Endodermal cell (in vitro differentiated cells): ENCODE data around the gene PSAP. TPM values are rescaled to one million over a fixed set of nuclear protein-coding genes. Genes with fewer than 3 reads are reported as not detected.
"Not testable (repeated sequence)": the region's sequence is repeated elsewhere in the genome, so short reads cannot be mapped to it uniquely, and the experiment has no call there.

Experiments used
- DNase-seq: peaks from one replicate; pipeline ENCODE4 v3.0.0-alpha.2; 2017
- H3K27ac ChIP-seq: 2 replicates; pipeline ENCODE4 v1.5.1; 2013; ENCODE audit warnings: mild to moderate bottlenecking, low read depth, low read length, moderate library complexity
- H3K27me3 ChIP-seq: 2 replicates; pipeline ENCODE4 v1.6.1; 2013; ENCODE audit warnings: mild to moderate bottlenecking, low read length, moderate library complexity; ENCODE audit not compliant: insufficient read depth, control insufficient read depth, poor library complexity, severe bottlenecking
- H3K36me3 ChIP-seq: 2 replicates; pipeline ENCODE4 v1.7.0; 2013; ENCODE audit warnings: mild to moderate bottlenecking, low read length, moderate library complexity; ENCODE audit not compliant: control insufficient read depth, insufficient read depth
- H3K4me1 ChIP-seq: one replicate; pipeline ENCODE4 v1.7.0; 2013; ENCODE audit warnings: low read length; ENCODE audit not compliant: control insufficient read depth, insufficient read depth
- H3K4me3 ChIP-seq: 2 replicates; pipeline ENCODE4 v1.5.1; 2013; ENCODE audit warnings: mild to moderate bottlenecking, low read length, moderate library complexity
- H3K9ac ChIP-seq: 2 replicates; pipeline ENCODE4 v1.6.1; 2013; ENCODE audit warnings: mild to moderate bottlenecking, low read length, moderate library complexity; ENCODE audit not compliant: poor library complexity, severe bottlenecking; ENCODE audit errors: extremely low read depth
- H3K9me3 ChIP-seq: 2 replicates; pipeline ENCODE4 v1.6.1; 2013; ENCODE audit warnings: mild to moderate bottlenecking, low read length, moderate library complexity; ENCODE audit not compliant: control insufficient read depth
- H3K27ac Mint-ChIP-seq: 2 replicates; pipeline ENCODE4 v1.8.0; 2020; ENCODE audit warnings: mixed read lengths
- H3K27me3 Mint-ChIP-seq: 2 replicates; pipeline ENCODE4 v1.8.0; 2021; ENCODE audit warnings: mild to moderate bottlenecking, mixed read lengths; ENCODE audit not compliant: insufficient read depth
- H3K36me3 Mint-ChIP-seq: 2 replicates; pipeline ENCODE4 v1.8.0; 2020; ENCODE audit warnings: low read depth, mixed read lengths
- H3K4me1 Mint-ChIP-seq: 2 replicates; pipeline ENCODE4 v1.8.0; 2020; ENCODE audit warnings: mixed read lengths
- H3K4me3 Mint-ChIP-seq: 2 replicates; pipeline ENCODE4 v1.8.0; 2020; ENCODE audit warnings: mild to moderate bottlenecking, moderate library complexity, mixed read lengths
- H3K9me3 Mint-ChIP-seq: 2 replicates; pipeline ENCODE4 v1.8.0; 2020; ENCODE audit warnings: mild to moderate bottlenecking, mixed read lengths
- WGBS, 2 experiments: methylation state at CpG; one replicate each; pipeline versions ENCODE4 v1.1.5 to v1.1.7; 2013; ENCODE audit warnings: missing lambda C conversion rate in 2 of 2, mixed read lengths in 1 of 2; ENCODE audit not compliant: insufficient coverage in 1 of 2, insufficient read length in 1 of 2; 5-methylcytosine and 5-hydroxymethylcytosine counted together
- total RNA-seq, 2 donors: library from RNA; stranded (reverse); fragmentation: NEBNext Ultra II Directional in 1 of 2; extraction: Animal tissue kit (Norgen Biotek cat#: 25700) in 1 of 2; gene quantifications; 2 replicates in 1 of 2; 3 replicates in 1 of 2; pipeline ENCODE4 v1.2.1, GENCODE V29; 2021
- TF ChIP-seq, protein P1 (sequence below): fragments of 200-600 bp; sonication (generic); conservative IDR thresholded peaks from 2 replicates; pipeline ENCODE4 v1.5.0; 2021; ENCODE audit warnings: antibody characterized with exemption, mild to moderate bottlenecking

PSAP gene
- total RNA-seq, 2 donors from 2014 or later, result 456 to 549 TPM

DNA sequence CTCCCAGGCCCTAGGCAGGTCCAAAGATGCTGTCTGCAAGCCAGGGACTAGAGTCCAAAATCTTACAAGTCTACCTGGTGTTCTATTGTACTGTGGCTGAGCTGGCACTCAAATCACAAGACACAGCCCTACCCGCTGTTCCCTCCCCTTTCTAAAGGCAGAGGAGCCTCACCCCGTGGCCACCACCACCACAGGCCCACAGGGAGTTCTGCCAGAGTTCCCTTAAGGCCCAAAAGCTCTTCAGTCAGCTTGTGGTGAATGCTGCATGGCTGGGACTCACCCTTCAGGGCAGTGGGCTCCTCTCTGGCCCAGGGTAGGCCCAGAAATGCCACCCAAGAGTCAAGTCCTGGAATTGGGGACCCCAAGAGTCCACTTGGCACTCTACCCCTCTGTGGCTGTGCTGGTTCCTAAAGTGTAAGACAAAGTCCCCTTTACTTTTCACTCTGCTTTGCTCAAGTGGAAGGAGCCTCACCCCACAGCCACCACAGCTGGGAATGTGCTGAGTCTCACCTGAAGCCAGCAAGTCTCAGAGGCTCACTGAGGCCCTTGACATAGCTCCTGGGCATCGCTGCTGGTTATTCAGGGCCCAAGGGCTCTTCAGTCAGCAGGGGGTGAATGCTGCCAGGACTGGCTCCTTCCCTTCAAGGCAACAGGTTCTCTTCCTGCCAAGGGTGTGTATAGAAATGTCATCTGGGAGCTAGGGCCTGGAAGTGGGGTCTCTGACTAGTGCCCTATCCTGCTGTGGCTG, 48.8 kb upstream of the PSAP start:
- WGBS, 2 experiments, result 83 to 92% methylated on average over 2 to 3 of the region's 3 CpGs
- H3K27ac ChIP-seq, result no peak overlapping the region
- Mint-ChIP-seq H3K9me3 (no peaks in the 10 kb centered on the region), H3K4me1 (peaks cover 5% of the 10 kb centered on the region), H3K4me3 (no peak overlapping the region), H3K27me3 (no peaks in the 10 kb centered on the region), H3K36me3 (no peaks in the 10 kb centered on the region), H3K27ac (no peak overlapping the region)
- H3K4me3 ChIP-seq, result no peak overlapping the region
- no peaks in the 10 kb centered on the region for H3K9me3 ChIP-seq
- H3K9ac ChIP-seq, result no peak overlapping the region
- no peaks in the 10 kb centered on the region for H3K27me3 ChIP-seq
- TF ChIP-seq, protein P1, sequence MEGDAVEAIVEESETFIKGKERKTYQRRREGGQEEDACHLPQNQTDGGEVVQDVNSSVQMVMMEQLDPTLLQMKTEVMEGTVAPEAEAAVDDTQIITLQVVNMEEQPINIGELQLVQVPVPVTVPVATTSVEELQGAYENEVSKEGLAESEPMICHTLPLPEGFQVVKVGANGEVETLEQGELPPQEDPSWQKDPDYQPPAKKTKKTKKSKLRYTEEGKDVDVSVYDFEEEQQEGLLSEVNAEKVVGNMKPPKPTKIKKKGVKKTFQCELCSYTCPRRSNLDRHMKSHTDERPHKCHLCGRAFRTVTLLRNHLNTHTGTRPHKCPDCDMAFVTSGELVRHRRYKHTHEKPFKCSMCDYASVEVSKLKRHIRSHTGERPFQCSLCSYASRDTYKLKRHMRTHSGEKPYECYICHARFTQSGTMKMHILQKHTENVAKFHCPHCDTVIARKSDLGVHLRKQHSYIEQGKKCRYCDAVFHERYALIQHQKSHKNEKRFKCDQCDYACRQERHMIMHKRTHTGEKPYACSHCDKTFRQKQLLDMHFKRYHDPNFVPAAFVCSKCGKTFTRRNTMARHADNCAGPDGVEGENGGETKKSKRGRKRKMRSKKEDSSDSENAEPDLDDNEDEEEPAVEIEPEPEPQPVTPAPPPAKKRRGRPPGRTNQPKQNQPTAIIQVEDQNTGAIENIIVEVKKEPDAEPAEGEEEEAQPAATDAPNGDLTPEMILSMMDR, result no peak
- no peak for DNase-seq
- H3K36me3 ChIP-seq, result no peaks in the 10 kb centered on the region
- no peaks in the 10 kb centered on the region for H3K4me1 ChIP-seq

DNA sequence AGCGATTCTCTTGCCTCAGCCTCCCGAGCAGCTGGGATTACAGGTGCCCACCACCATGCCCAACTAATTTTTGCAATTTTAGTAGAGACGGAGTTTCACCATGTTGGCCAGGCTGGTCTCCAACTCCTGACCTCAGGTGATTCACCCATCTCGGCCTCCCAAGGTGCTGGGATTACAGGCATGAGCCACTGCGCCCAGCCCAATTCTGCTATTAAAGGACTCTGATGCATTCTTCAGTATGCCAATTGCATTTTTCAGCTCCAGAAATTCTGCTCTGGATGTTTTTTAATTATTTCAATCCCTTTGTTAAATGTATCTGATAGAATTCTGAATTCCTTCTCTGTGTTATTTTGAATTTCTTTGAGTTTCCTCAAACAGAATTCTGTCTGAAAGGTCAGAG, 47.3 kb upstream of the PSAP start:
- 71 to 74% methylated on average over 5 of the region's 5 CpGs for WGBS, 2 experiments
- not testable (repeated sequence) for H3K27ac Mint-ChIP-seq, H3K9ac ChIP-seq, H3K9me3 Mint-ChIP-seq, H3K36me3 Mint-ChIP-seq, H3K27ac ChIP-seq, H3K36me3 ChIP-seq, H3K27me3 Mint-ChIP-seq, H3K27me3 ChIP-seq, H3K9me3 ChIP-seq, H3K4me1 Mint-ChIP-seq, H3K4me3 Mint-ChIP-seq, DNase-seq, H3K4me3 ChIP-seq, H3K4me1 ChIP-seq

DNA sequence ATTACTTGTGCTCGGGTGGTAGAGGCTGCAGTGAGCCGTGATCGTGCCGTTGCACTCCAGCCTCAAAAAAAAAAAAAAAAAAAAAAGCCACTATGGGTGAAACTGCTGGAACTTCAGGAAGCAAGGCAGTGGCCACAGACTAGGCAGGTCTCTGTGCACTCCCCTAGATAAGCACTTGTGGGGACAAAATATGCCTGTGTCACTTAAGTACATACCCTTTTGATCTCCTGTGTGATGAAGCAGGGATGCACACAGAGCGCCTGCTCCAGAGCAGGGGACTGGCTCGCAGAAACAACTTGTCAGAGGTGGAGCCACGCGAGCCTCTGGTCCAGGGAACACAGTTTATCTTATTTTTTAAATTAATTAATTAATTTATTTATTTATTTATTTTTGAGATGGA, 42.9 kb upstream of the PSAP start:
- Histone ChIP-seq H3K4me3 (no peak overlapping the region), H3K27ac (no peak overlapping the region), H3K27me3 (peaks cover 16% of the 10 kb centered on the region), H3K9ac (no peak overlapping the region), H3K9me3 (no peaks in the 10 kb centered on the region), H3K4me1 (no peaks in the 10 kb centered on the region), H3K36me3 (no peaks in the 10 kb centered on the region)
- H3K36me3 Mint-ChIP-seq, result no peaks in the 10 kb centered on the region
- peaks cover 28% of the 10 kb centered on the region for H3K27me3 Mint-ChIP-seq
- H3K27ac Mint-ChIP-seq, result no peak overlapping the region
- no peaks in the 10 kb centered on the region for H3K9me3 Mint-ChIP-seq
- no peak for DNase-seq
- H3K4me3 Mint-ChIP-seq, result no peak overlapping the region
- WGBS, 2 experiments, result 96 to 97% methylated on average over 4 to 6 of the region's 8 CpGs
- H3K4me1 Mint-ChIP-seq, result peaks cover 3% of the 10 kb centered on the region
- TF ChIP-seq, protein P1, result no peak
